ENCODE results near the gene ACOX2.

- TF ChIP-seq CTCF (IDR thresholded peaks at IDR 0.05) (no peak), POLR2AphosphoS5 (IDR thresholded peaks at IDR 0.05; ENCODE audit: low read depth, low read length) (no peak), REST (IDR thresholded peaks at IDR 0.05; ENCODE audit: insufficient read depth in 1 of 2, low read depth in 2 of 2, low read length in 1 of 2) (no peak), TCF7L2 (IDR thresholded peaks at IDR 0.05; ENCODE audit: low read depth, low read length) (no peak)
Observed at GRCh38 chr3:58537412-58538301, 667 bp upstream of the ACOX2 start.
